ENCODE data around the gene OR5V1.

- TF ChIP-seq CTCF (IDR thresholded peaks at IDR 0.05) (no peak), EZH2 (IDR thresholded peaks at IDR 0.05; ENCODE audit: borderline replicate concordance, insufficient read depth, low read depth, low read length, poor library complexity, severe bottlenecking) (no peak)
Observed at GRCh38 chr6:29325777-29326176, 42.9 kb downstream of the OR5V1 start.
